ENCODE data around the gene DOCK4.
"Not testable (repeated sequence)": the region's sequence is repeated elsewhere in the genome, so short reads cannot be mapped to it uniquely, and the experiment has no call there.

Gene DOCK4

GRCh38 chr7:111918461-111918860 is 287.7 kb downstream of the DOCK4 start:
- no peak for TF ChIP-seq CTCF (IDR thresholded peaks at IDR 0.05; ENCODE audit: extremely low read depth, missing control alignments)
- no peak for DNase-seq (ENCODE audit: low spot score)

- not testable (repeated sequence) for DNase-seq (ENCODE audit: low spot score)
Measured at GRCh38 chr7:111917404-111917803, 288.8 kb downstream of the DOCK4 start.

- DNase-seq (ENCODE audit: low spot score), result no peak
- no peak for TF ChIP-seq CTCF (IDR thresholded peaks at IDR 0.05; ENCODE audit: extremely low read depth, missing control alignments)
Measured at GRCh38 chr7:111914291-111914690, 291.9 kb downstream of the DOCK4 start.

- TF ChIP-seq CTCF (IDR thresholded peaks at IDR 0.05; ENCODE audit: extremely low read depth, missing control alignments), result no peak
- DNase-seq (ENCODE audit: low spot score), result no peak
Measured at GRCh38 chr7:111911166-111911961, 294.8 kb downstream of the DOCK4 start.

- no peak for TF ChIP-seq CTCF (IDR thresholded peaks at IDR 0.05; ENCODE audit: extremely low read depth, missing control alignments)
- DNase-seq (ENCODE audit: low spot score), result no peak
Measured at GRCh38 chr7:111910656-111911055, 295.5 kb downstream of the DOCK4 start.

GRCh38 chr7:111908673-111909072 is 297.5 kb downstream of the DOCK4 start:
- DNase-seq (ENCODE audit: low spot score), result not testable (repeated sequence)

- DNase-seq (ENCODE audit: low spot score), result no peak
- TF ChIP-seq CTCF (IDR thresholded peaks at IDR 0.05; ENCODE audit: extremely low read depth, missing control alignments), result no peak
Measured at GRCh38 chr7:111903797-111904196, 302.4 kb downstream of the DOCK4 start.

- no peak for TF ChIP-seq CTCF (IDR thresholded peaks at IDR 0.05; ENCODE audit: extremely low read depth, missing control alignments)
Measured at GRCh38 chr7:111903016-111903415, 303.2 kb downstream of the DOCK4 start.

More at GRCh38 chr7:111903016-111903415, 303.2 kb downstream of the DOCK4 start:
- DNase-seq (ENCODE audit: low spot score), result no peak
